CD8-positive, alpha-beta memory T cell (primary cell): ENCODE data around the gene MTFMT. TPM values are rescaled to one million over a fixed set of nuclear protein-coding genes. Genes with fewer than 3 reads are reported as not detected.
"Not testable (repeated sequence)": the region's sequence is repeated elsewhere in the genome, so short reads cannot be mapped to it uniquely, and the experiment has no call there.

ENCODE experiments used
- CTCF ChIA-PET: fragments of 350-600 bp; sonication (Branson Sonifier 250); formaldehyde crosslinking; loops from one replicate; lab custom pipeline; 2021; ENCODE audit warnings: antibody characterized with exemption; lab: Charles Lee
- POLR2A ChIA-PET: fragments of 350-600 bp; sonication (Branson Sonifier 250); formaldehyde crosslinking; loops from one replicate; lab custom pipeline; 2021; ENCODE audit warnings: antibody characterized with exemption; lab: Charles Lee
- DNase-seq, 5 donors: peaks; one replicate each; pipeline versions ENCODE4 v3.0.0 to v3.0.0-alpha.2; 2020 to 2022; ENCODE audit warnings: mixed read lengths in 1 of 5
- H3K27ac ChIP-seq: one replicate; pipeline ENCODE4 v1.7.0; 2013; ENCODE audit warnings: low read depth, mild to moderate bottlenecking, low read length, moderate library complexity
- H3K27me3 ChIP-seq: 2 replicates; pipeline ENCODE4 v1.7.0; 2013; ENCODE audit warnings: low read length, mild to moderate bottlenecking; ENCODE audit not compliant: insufficient read depth, poor library complexity, severe bottlenecking
- H3K36me3 ChIP-seq: 2 replicates; pipeline ENCODE4 v1.7.0; 2013; ENCODE audit warnings: mild to moderate bottlenecking, low read length, moderate library complexity; ENCODE audit not compliant: insufficient read depth
- H3K4me1 ChIP-seq: 2 replicates; pipeline ENCODE4 v1.7.0; 2013; ENCODE audit warnings: mild to moderate bottlenecking, low read length, moderate library complexity; ENCODE audit not compliant: insufficient read depth
- H3K4me3 ChIP-seq: 2 replicates; pipeline ENCODE4 v1.7.0; 2013; ENCODE audit warnings: mild to moderate bottlenecking, low read length
- H3K9me3 ChIP-seq: 2 replicates; pipeline ENCODE4 v1.7.0; 2013; ENCODE audit warnings: mild to moderate bottlenecking, low read length
- H3K27ac Mint-ChIP-seq, 8 donors: one replicate each; pipeline ENCODE4 v1.8.0; 2020 to 2021; ENCODE audit warnings: mixed read lengths in 8 of 8, mild to moderate bottlenecking in 6 of 8, inconsistent platforms in 3 of 8, moderate library complexity in 3 of 8
- H3K27me3 Mint-ChIP-seq, 2 donors: one replicate each; pipeline ENCODE4 v1.8.0; 2020 to 2021; ENCODE audit warnings: mixed read lengths in 2 of 2, mild to moderate bottlenecking in 1 of 2, moderate library complexity in 1 of 2
- H3K36me3 Mint-ChIP-seq, 3 donors: one replicate each; pipeline ENCODE4 v1.8.0; 2020 to 2021; ENCODE audit warnings: mixed read lengths in 3 of 3, inconsistent platforms in 1 of 3, mild to moderate bottlenecking in 1 of 3
- H3K4me1 Mint-ChIP-seq, 3 donors: one replicate each; pipeline ENCODE4 v1.8.0; 2020 to 2021; ENCODE audit warnings: mixed read lengths in 3 of 3, inconsistent platforms in 1 of 3, mild to moderate bottlenecking in 1 of 3
- H3K4me3 Mint-ChIP-seq, 7 donors: one replicate each; pipeline ENCODE4 v1.8.0; 2020 to 2021; ENCODE audit warnings: mixed read lengths in 7 of 7, mild to moderate bottlenecking in 6 of 7, moderate library complexity in 4 of 7, inconsistent platforms in 2 of 7
- H3K9me3 Mint-ChIP-seq, 5 donors: one replicate each; pipeline ENCODE4 v1.8.0; 2020 to 2022; ENCODE audit warnings: mixed read lengths in 5 of 5, mild to moderate bottlenecking in 3 of 5, moderate library complexity in 2 of 5, inconsistent platforms in 1 of 5
- polyA plus RNA-seq: library from polyadenylated mRNA; unstranded; fragments of 300-500 nt; fragmentation: Illumina TruSeq; gene quantifications from one replicate; pipeline ENCODE4 v1.2.3, GENCODE V29; 2021
- total RNA-seq, 2 experiments: library from RNA; stranded (reverse); gene quantifications; one replicate each; pipeline ENCODE4 v1.2.3, GENCODE V29; 2021

MTFMT gene
- total RNA-seq (10 to 100 TPM; 22.7 to 24.3 TPM), polyA plus RNA-seq (20.2 TPM)

GRCh38 chr15:65028921-65029735 lies at the start of gene MTFMT:
TSS of gene MTFMT (minus strand) at chr15:65029639. CDS start at chr15:65029613, 26 bp downstream.
- H3K9me3 ChIP-seq = no peaks in the 10 kb centered on the region
- Mint-ChIP-seq H3K9me3 (no peaks in the 10 kb centered on the region), H3K4me3 (peak within 1 kb of the TSS; percentile 88 to 92 (median 90)), H3K4me1 (peaks cover 23 to 44% (median 40%) of the 10 kb centered on the region in 3 donors), H3K27ac (peak within 1 kb of the TSS; percentile 8 to 89 (median 78)), H3K27me3 (peaks cover 7 to 8% of the 10 kb centered on the region in 2 donors), H3K36me3 (peaks cover 0 to 29% (median 11%) of the 10 kb centered on the region in 3 donors)
- no peaks in the 10 kb centered on the region for H3K36me3 ChIP-seq
- H3K27ac ChIP-seq = peak within 1 kb of the TSS; percentile 74
- peaks cover 23% of the 10 kb centered on the region for H3K4me1 ChIP-seq
- peak; percentile 80 to 94 (median 92) for DNase-seq
- POLR2A ChIA-PET = no interaction called here
- peak within 1 kb of the TSS; percentile 88 for H3K4me3 ChIP-seq
- CTCF ChIA-PET = interaction anchor here (1.5 kb wide), 1 partner anchor 269 kb away, joined by 3 read pairs; no protein-coding TSS in a partner anchor
- H3K27me3 ChIP-seq = no peaks in the 10 kb centered on the region

DNA sequence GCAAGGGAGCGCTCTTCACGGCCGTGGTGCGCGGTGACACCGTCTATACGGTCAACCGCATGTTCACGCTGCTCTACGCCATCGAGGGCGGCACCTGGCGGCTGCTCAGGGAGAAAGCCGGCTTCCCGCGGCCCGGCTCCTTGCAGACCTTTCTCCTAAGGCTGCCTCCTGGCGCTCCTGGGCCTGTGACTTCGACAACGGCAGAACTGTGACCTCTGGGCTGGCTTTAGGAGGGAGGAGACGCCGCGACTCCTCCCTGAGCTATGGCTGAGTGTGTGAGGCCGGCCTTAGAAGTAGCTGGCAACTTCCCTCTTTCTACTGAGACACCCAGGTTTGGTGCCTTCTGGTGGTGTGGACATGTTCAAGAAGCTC lies 48.5 kb upstream of the MTFMT start:
- H3K27ac ChIP-seq = no peak overlapping the region
- peaks cover 10% of the 10 kb centered on the region for H3K27me3 ChIP-seq
- peaks cover 13% of the 10 kb centered on the region for H3K4me1 ChIP-seq
- CTCF ChIA-PET = interaction anchor here (0.9 to 3.0 kb wide), 5 partner anchors 9 to 350 kb away, joined by 5 to 9 read pairs (median 5); no protein-coding TSS in a partner anchor
- H3K36me3 ChIP-seq = no peaks in the 10 kb centered on the region
- Mint-ChIP-seq H3K27me3 (peaks cover 37 to 51% of the 10 kb centered on the region in 2 donors), H3K4me3 (peak overlapping the region in 3 of 7 donors; percentile 34 to 43 (median 37)), H3K36me3 (peaks cover 0 to 5% (median 0%) of the 10 kb centered on the region in 3 donors), H3K27ac (peak overlapping the region in 1 of 8 donors; percentile 27), H3K9me3 (no peaks in the 10 kb centered on the region), H3K4me1 (peaks cover 13 to 16% (median 14%) of the 10 kb centered on the region in 3 donors)
- POLR2A ChIA-PET = no interaction called here
- H3K9me3 ChIP-seq = no peaks in the 10 kb centered on the region
- DNase-seq = peak; percentile 19 to 56 (median 25)
- H3K4me3 ChIP-seq = no peak overlapping the region

DNA sequence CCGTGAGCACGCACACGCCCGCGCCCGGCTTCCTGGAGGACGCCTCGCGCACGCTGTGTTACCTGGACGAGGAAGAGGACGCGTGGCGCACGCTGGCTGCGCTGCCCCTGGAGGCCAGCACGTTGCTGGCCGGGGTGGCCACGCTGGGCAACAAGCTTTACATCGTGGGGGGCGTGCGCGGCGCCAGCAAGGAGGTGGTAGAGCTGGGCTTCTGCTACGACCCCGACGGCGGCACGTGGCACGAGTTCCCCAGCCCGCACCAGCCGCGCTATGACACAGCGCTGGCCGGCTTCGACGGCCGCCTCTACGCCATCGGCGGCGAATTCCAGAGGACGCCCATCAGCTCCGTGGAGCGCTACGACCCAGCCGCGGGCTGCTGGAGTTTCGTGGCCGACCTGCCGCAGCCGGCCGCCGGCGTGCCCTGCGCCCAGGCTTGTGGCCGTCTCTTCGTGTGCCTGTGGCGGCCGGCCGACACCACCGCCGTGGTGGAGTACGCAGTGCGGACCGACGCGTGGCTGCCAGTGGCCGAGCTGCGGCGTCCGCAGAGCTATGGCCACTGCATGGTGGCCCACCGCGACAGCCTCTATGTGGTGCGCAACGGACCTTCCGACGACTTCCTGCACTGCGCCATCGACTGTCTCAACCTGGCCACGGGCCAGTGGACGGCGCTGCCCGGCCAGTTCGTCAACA lies 48.0 kb upstream of the MTFMT start:
- no peak for DNase-seq
- Histone ChIP-seq H3K27me3 (peaks cover 10% of the 10 kb centered on the region), H3K27ac (no peak overlapping the region), H3K9me3 (no peaks in the 10 kb centered on the region), H3K4me3 (no peak overlapping the region), H3K36me3 (no peaks in the 10 kb centered on the region), H3K4me1 (peaks cover 8% of the 10 kb centered on the region)
- no peaks in the 10 kb centered on the region for H3K9me3 Mint-ChIP-seq
- peaks cover 32 to 46% of the 10 kb centered on the region in 2 donors for H3K27me3 Mint-ChIP-seq
- H3K27ac Mint-ChIP-seq = no peak overlapping the region
- ChIA-PET POLR2A (no interaction called here), CTCF (interaction anchor here (0.9 to 3.0 kb wide), 4 partner anchors 10 to 349 kb away, joined by 5 to 9 read pairs (median 7); no protein-coding TSS in a partner anchor)
- peak overlapping the region in 3 of 7 donors; percentile 34 to 43 (median 37) for H3K4me3 Mint-ChIP-seq
- H3K36me3 Mint-ChIP-seq = peaks cover 0 to 5% (median 0%) of the 10 kb centered on the region in 3 donors
- H3K4me1 Mint-ChIP-seq = peaks cover 8 to 11% (median 8%) of the 10 kb centered on the region in 3 donors

DNA sequence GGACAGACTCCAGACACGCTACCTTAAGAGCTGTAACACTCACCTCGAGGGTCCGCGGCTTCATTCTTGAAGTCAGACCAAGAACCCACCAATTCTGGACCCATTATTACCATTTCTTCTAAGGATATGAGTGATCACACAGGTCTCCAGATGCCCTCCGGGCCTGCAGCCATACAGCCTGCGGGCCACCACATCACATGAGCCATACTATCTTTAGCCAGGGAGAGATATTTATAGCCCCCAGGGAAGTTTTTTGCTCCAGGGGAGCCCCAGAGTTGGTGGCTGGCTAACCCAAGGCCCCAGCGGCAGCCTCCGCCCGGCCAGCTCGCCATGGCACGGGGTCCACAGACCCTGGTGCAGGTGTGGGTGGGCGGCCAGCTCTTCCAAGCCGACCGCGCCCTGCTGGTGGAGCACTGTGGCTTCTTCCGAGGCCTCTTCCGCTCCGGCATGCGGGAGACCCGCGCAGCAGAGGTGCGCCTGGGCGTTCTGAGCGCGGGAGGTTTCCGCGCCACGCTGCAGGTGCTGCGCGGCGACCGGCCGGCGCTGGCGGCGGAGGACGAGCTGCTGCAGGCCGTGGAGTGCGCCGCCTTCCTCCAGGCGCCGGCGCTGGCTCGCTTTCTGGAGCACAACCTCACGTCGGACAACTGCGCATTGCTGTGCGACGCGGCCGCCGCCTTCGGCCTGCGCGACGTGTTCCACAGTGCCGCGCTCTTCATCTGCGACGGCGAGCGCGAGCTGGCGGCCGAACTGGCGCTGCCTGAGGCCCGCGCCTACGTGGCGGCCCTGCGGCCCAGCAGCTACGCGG lies 47.2 kb upstream of the MTFMT start, which contains the start of gene KBTBD13:
TSS of gene KBTBD13 (plus strand) at position 261 of the 805 bp plus-strand sequence. CDS start at position 331, 70 bp downstream.
- no peak for DNase-seq
- Histone ChIP-seq H3K27ac (no peak within 1 kb of the TSS), H3K4me1 (peaks cover under 1% of the 10 kb centered on the region), H3K9me3 (no peaks in the 10 kb centered on the region), H3K4me3 (no peak within 1 kb of the TSS), H3K36me3 (no peaks in the 10 kb centered on the region), H3K27me3 (peaks cover 10% of the 10 kb centered on the region)
- ChIA-PET CTCF (interaction anchor here (2.7 to 3.0 kb wide), 2 partner anchors 42 to 349 kb away, joined by 9 read pairs; no protein-coding TSS in a partner anchor), POLR2A (no interaction called here)
- Mint-ChIP-seq H3K27ac (no peak within 1 kb of the TSS), H3K4me3 (peak within 1 kb of the TSS in 1 of 7 donors; percentile 37), H3K9me3 (no peaks in the 10 kb centered on the region), H3K27me3 (peaks cover 27 to 41% of the 10 kb centered on the region in 2 donors), H3K36me3 (peaks cover 0 to 5% (median 0%) of the 10 kb centered on the region in 3 donors), H3K4me1 (peaks cover 3 to 6% (median 5%) of the 10 kb centered on the region in 3 donors)

DNA sequence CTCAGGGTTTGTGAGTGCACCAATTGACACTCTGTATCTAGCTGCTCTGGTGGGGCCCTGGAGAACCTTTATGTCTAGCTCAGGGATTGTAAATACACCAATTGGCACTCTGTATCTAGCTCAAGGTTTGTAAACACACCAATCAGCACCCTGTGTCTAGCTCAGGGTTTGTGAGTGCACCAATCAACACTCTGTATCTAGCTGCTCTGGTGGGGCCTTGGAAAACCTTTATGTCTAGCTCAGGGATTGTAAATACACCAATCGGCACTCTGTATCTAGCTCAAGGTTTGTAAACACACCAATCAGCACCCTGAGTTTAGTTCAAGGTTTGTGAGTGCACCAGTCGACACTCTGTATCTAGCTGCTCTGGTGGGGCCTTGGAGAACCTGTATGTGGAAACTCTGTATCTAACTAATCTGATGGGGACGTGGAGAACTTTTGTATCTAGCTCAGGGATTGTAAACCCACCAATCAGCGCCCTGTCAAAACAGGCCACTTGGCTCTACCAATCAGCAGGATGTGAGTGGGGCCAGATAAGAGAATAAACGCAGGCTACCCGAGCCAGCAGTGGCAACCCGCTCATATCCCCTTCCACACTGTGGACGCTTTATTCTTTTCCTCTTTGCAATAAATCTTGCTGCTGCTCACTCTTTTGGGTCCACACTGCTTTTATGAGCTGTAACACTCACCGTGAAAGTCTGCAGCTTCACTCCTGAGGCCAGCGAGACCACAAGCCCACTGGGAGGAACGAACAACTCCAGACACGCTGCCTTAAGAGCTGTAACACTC lies 46.4 kb upstream of the MTFMT start:
- CTCF ChIA-PET = interaction anchor here (2.7 to 3.0 kb wide), 2 partner anchors 42 to 348 kb away, joined by 9 read pairs; no protein-coding TSS in a partner anchor
- H3K9me3 Mint-ChIP-seq, H3K9me3 ChIP-seq, POLR2A ChIA-PET, H3K4me1 Mint-ChIP-seq, H3K4me3 ChIP-seq, H3K4me1 ChIP-seq, H3K27ac ChIP-seq, H3K27ac Mint-ChIP-seq, H3K4me3 Mint-ChIP-seq, DNase-seq, H3K36me3 Mint-ChIP-seq, H3K36me3 ChIP-seq, H3K27me3 ChIP-seq: not testable (repeated sequence)
- peaks cover 20 to 34% of the 10 kb centered on the region in 2 donors for H3K27me3 Mint-ChIP-seq

GRCh38 chr15:65074946-65075345 lies 45.5 kb upstream of the MTFMT start:
- H3K27me3 Mint-ChIP-seq = peaks cover 19 to 29% of the 10 kb centered on the region in 2 donors
- H3K4me3 ChIP-seq, H3K4me1 ChIP-seq, H3K4me3 Mint-ChIP-seq, H3K27ac ChIP-seq, H3K9me3 Mint-ChIP-seq, H3K9me3 ChIP-seq, H3K27me3 ChIP-seq, DNase-seq, H3K36me3 Mint-ChIP-seq, POLR2A ChIA-PET, H3K36me3 ChIP-seq, H3K27ac Mint-ChIP-seq, CTCF ChIA-PET, H3K4me1 Mint-ChIP-seq: not testable (repeated sequence)

DNA sequence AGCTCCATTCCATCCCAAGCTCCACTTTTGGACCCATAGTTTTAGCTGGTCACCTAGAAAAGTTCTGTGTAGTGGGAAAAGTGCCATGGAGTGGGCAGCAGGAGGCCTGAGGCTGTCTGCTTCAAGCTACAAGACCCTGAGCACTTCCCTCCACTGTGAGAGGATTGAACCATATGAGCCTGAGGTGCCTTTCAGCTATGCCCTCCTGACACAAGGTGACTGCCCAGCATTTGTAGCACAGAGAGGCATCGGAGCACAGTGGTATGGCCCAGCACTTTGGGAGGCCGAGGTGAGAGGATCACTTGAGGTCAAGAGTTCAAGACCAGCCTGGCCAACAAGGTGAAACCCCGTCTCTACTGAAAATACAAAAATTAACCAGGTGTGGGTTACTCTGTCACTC lies 43.2 kb upstream of the MTFMT start:
- Mint-ChIP-seq H3K27ac (no peak overlapping the region), H3K9me3 (no peaks in the 10 kb centered on the region), H3K4me3 (no peak overlapping the region), H3K36me3 (peaks cover 0 to 5% (median 0%) of the 10 kb centered on the region in 3 donors), H3K4me1 (peaks cover 5 to 7% (median 6%) of the 10 kb centered on the region in 3 donors), H3K27me3 (peaks cover 13 to 20% of the 10 kb centered on the region in 2 donors)
- CTCF ChIA-PET = no interaction called here
- no peaks in the 10 kb centered on the region for H3K9me3 ChIP-seq
- no peaks in the 10 kb centered on the region for H3K36me3 ChIP-seq
- no peaks in the 10 kb centered on the region for H3K4me1 ChIP-seq
- POLR2A ChIA-PET = no interaction called here
- no peak for DNase-seq
- no peak overlapping the region for H3K27ac ChIP-seq
- no peak overlapping the region for H3K4me3 ChIP-seq
- H3K27me3 ChIP-seq = peaks cover under 1% of the 10 kb centered on the region
